HPDE6-E6E7 (cell line): ENCODE measurements around the gene BCOR.

Experiments
- DNase-seq: peaks from one replicate; pipeline ENCODE4 v3.0.0; 2011; ENCODE audit warnings: missing footprints; ENCODE audit errors: extremely low spot score

The BCOR gene

GRCh38 chrX:40084471-40085101 is 13.2 kb downstream of the BCOR start:
- no peak for DNase-seq

GRCh38 chrX:40083979-40084359 is 13.8 kb downstream of the BCOR start:
- DNase-seq: no peak

GRCh38 chrX:40083120-40083978 is 14.4 kb downstream of the BCOR start:
- no peak for DNase-seq

- no peak for DNase-seq
Observed at GRCh38 chrX:40082447-40083119, 15.2 kb downstream of the BCOR start.

- no peak for DNase-seq
Observed at GRCh38 chrX:40081679-40082068, 16.1 kb downstream of the BCOR start.

GRCh38 chrX:40080894-40081678 is 16.7 kb downstream of the BCOR start:
- no peak for DNase-seq

GRCh38 chrX:40079572-40079971 is 18.2 kb downstream of the BCOR start:
- no peak for DNase-seq

GRCh38 chrX:40078489-40079227 is 19.1 kb downstream of the BCOR start:
- no peak for DNase-seq

GRCh38 chrX:40077906-40078305 is 19.9 kb downstream of the BCOR start:
- no peak for DNase-seq

GRCh38 chrX:40076750-40077575 is 20.8 kb downstream of the BCOR start:
- no peak for DNase-seq

- no peak for DNase-seq
Observed at GRCh38 chrX:40074959-40075332, 22.8 kb downstream of the BCOR start.

GRCh38 chrX:40074080-40074958 is 23.4 kb downstream of the BCOR start:
- DNase-seq: no peak

GRCh38 chrX:40073439-40074054 is 24.2 kb downstream of the BCOR start:
- no peak for DNase-seq

- DNase-seq: no peak
Observed at GRCh38 chrX:40072246-40072645, 25.5 kb downstream of the BCOR start.

- no peak for DNase-seq
Observed at GRCh38 chrX:40068048-40068447, 29.7 kb downstream of the BCOR start.

GRCh38 chrX:40066700-40067099 is 31.1 kb downstream of the BCOR start:
- no peak for DNase-seq

- no peak for DNase-seq
Observed at GRCh38 chrX:40065296-40066046, 32.3 kb downstream of the BCOR start.

GRCh38 chrX:40064055-40064597 is 33.6 kb downstream of the BCOR start:
- no peak for DNase-seq
